HG03439 (cell line): ENCODE results near the gene TMPRSS11B.
"Not testable (repeated sequence)": the region's sequence is repeated elsewhere in the genome, so short reads cannot be mapped to it uniquely, and the experiment has no call there.

Source experiments
- ATAC-seq: cut with Tn5 transposase; IDR thresholded peaks from one replicate; pipeline ENCODE4 v1.9.1; 2021; ENCODE audit warnings: mild to moderate bottlenecking, moderate library complexity; ENCODE audit not compliant: unreplicated experiment

Gene TMPRSS11B

GRCh38 chr4:68228568-68228967 is 16.9 kb downstream of the TMPRSS11B start:
- no peak for ATAC-seq

- ATAC-seq, result no peak
Measured at GRCh38 chr4:68218044-68218443, 27.4 kb downstream of the TMPRSS11B start.

DNA sequence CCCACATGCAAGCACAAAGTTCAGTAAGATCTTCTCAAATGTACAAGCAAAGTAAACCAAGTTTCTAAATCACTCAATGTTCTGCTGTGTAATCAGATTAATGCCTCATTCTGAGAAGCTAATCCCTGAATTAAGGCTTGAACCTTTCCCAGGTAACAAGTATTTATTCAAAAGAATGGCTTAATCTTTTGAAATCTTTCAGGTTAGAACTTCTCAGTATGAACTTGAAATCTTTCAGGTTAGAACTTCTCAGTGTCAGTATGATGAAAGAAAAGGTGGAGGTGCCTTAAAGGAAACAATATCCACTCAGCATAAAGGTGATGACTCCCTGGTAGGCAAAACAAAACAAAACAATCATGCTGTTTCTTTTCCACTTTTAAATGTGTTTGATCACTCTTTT is 29.0 kb downstream of the TMPRSS11B start:
- ATAC-seq, result no peak

DNA sequence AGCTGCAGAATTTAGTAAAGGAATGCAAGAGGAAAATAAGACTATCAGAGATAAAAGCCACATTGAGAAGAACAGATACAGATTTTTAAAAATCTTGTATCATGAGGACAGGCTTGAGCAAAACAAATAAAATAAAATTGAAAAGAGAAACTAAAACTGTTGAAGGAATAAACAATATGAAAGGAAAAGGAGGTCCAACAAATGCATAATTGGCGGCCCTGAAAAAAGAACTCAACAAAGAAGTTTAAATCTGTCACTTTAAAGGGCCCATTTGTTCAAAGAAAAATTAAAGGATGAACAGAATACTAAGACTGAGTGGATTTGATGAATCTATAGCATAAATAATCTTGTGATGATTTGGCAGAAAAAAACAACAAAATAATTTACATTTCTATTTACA is 36.5 kb downstream of the TMPRSS11B start:
- ATAC-seq, result no peak

- ATAC-seq, result not testable (repeated sequence)
Measured at GRCh38 chr4:68194305-68194704, 51.2 kb downstream of the TMPRSS11B start.

GRCh38 chr4:68193194-68193593 is 52.3 kb downstream of the TMPRSS11B start:
- ATAC-seq, result no peak

DNA sequence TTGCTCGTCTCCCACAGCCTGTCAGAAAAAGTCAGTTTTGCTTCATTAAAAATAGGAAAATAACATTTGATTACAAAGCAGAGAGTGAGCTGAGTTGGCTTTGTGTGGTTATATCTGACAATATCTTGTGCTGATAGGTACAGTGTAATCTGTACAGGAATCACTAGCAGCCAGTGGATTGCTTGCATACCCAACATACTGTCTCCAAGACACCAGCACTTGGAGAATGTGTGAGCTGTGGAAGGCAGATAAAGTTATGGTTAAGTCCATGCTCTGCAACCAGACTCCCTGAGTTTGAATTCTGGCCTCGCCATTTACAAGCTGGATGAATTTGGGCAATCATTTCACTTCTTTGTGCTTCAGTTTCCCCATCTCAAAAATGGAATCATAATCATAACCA is 58.3 kb downstream of the TMPRSS11B start:
- ATAC-seq, result no peak

DNA sequence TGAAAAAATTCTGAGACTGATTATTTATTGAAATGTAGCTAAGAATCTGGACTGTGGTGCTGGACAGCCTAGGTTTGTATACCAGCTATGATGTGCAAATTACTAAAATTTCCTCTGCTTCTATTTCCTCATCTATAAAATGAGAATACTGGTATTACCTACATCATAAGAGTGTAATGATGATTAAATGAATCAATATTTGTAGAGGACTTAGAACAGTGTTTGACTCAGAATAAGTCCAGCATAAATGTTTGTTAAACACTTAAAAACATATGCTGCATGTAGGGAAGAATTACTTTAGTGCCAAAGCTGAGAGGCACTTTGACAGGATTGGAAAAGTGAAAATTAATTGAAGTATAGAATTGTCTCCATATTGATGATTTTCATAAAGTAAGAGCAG is 60.6 kb downstream of the TMPRSS11B start:
- ATAC-seq, result no peak

DNA sequence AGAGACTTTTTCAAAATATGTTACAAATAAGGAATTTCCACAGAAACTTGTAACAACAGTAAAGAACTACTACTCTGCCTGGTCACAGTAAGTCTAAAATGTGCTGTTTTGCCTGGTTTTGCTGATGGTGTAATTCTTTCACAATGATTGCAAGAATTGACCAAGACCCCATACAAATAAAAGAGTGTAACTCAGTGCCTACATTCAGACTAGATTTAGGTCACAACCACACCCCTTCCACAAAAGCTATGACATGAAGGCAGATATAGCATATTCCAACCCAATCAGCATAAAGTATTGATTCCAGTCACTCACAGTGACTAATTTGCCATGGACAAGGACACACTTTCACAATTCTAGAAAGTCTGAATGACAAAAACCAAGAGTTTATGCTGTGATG is 62.1 kb downstream of the TMPRSS11B start:
- ATAC-seq, result no peak

DNA sequence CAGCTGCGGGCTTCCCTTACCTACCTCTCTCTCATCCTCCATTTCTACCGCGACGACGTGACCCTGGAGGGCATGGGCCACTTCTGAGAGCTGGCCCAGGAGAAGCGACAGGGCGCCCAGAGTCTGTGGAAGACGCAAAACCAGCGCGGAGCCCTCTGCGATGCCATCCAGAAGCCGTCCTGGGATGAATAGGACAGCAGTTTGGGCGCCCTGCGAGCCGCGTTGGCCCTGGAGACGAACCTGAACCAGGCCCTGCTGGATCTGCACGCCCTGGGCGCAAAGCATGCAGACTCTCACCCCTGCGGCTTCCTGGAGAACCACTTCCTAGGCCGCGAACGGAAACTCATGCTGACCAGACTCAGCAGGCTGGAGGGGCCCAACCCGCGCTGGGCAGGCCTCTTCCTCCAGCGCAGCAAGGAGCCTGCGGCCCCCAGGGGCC is 63.1 kb downstream of the TMPRSS11B start:
- ATAC-seq, result no peak

GRCh38 chr4:68180849-68181526 is 64.5 kb downstream of the TMPRSS11B start:
- ATAC-seq, result no peak

GRCh38 chr4:68176904-68177303 is 68.6 kb downstream of the TMPRSS11B start:
- ATAC-seq, result no peak
